SKM-1 (cell line): ENCODE measurements around the gene EIF5AL1.
"Not testable (repeated sequence)": the region's sequence is repeated elsewhere in the genome, so short reads cannot be mapped to it uniquely, and the experiment has no call there.

Experiments
- DNase-seq: peaks from one replicate; lab custom pipeline; 2025; ENCODE audit not compliant: unreplicated experiment; lab: John Stamatoyannopoulos, UW

The EIF5AL1 gene

GRCh38 chr10:79511891-79512583, at the start of gene EIF5AL1:
Gene EIF5AL1 (plus strand): TSS chr10:79512533. CDS start chr10:79512650, 117 bp downstream.
- not testable (repeated sequence) for DNase-seq

- DNase-seq, result no peak
Observed at GRCh38 chr10:79463578-79464496, 48.5 kb upstream of the EIF5AL1 start.

- DNase-seq, result no peak
Observed at GRCh38 chr10:79465341-79465740, 47.0 kb upstream of the EIF5AL1 start.

GRCh38 chr10:79468015-79468560, 44.2 kb upstream of the EIF5AL1 start:
- DNase-seq, result peak; percentile 61

GRCh38 chr10:79468841-79469585, 43.3 kb upstream of the EIF5AL1 start:
- DNase-seq, result no peak

- no peak for DNase-seq
Observed at GRCh38 chr10:79470096-79470495, 42.2 kb upstream of the EIF5AL1 start.

- DNase-seq, result no peak
Observed at GRCh38 chr10:79471776-79472175, 40.6 kb upstream of the EIF5AL1 start.

GRCh38 chr10:79472449-79472848, 39.9 kb upstream of the EIF5AL1 start:
- no peak for DNase-seq

- no peak for DNase-seq
Observed at GRCh38 chr10:79472951-79473350, 39.4 kb upstream of the EIF5AL1 start.

GRCh38 chr10:79473496-79474095, 38.7 kb upstream of the EIF5AL1 start:
- DNase-seq, result peak; percentile 40

GRCh38 chr10:79475119-79475653, 37.1 kb upstream of the EIF5AL1 start:
- no peak for DNase-seq

- DNase-seq, result no peak
Observed at GRCh38 chr10:79475877-79476276, 36.5 kb upstream of the EIF5AL1 start.

- DNase-seq, result no peak
Observed at GRCh38 chr10:79476645-79477044, 35.7 kb upstream of the EIF5AL1 start.

- DNase-seq, result no peak
Observed at GRCh38 chr10:79477456-79477855, 34.9 kb upstream of the EIF5AL1 start.

- DNase-seq, result no peak
Observed at GRCh38 chr10:79479283-79479909, 32.9 kb upstream of the EIF5AL1 start.

GRCh38 chr10:79482304-79482703, 30.0 kb upstream of the EIF5AL1 start:
- no peak for DNase-seq

GRCh38 chr10:79482741-79483140, 29.6 kb upstream of the EIF5AL1 start:
- DNase-seq, result no peak

GRCh38 chr10:79483299-79483698, 29.0 kb upstream of the EIF5AL1 start:
- DNase-seq, result no peak

- DNase-seq, result no peak
Observed at GRCh38 chr10:79483948-79484347, 28.4 kb upstream of the EIF5AL1 start.

GRCh38 chr10:79484476-79484875, 27.9 kb upstream of the EIF5AL1 start:
- no peak for DNase-seq
